GM12878 (cell line): ENCODE results near the gene RASL10A. TPM values are rescaled to one million over a fixed set of nuclear protein-coding genes. Genes with fewer than 3 reads are reported as not detected.

Source experiments
- ATAC-seq: fragments of 200-7000 bp; cut with Tn5 transposase; 3 replicates; pipeline ENCODE4 v1.9.1; 2020; ENCODE audit warnings: mild to moderate bottlenecking, moderate library complexity
- BruUV-seq: library from RNA; stranded (reverse); fragments of 400-500 nt; replicated peaks from 2 replicates; lab custom pipeline; 2021; lab: Mats Ljungman, UMichigan
- CTCF ChIA-PET: fragments of 300-600 bp; sonication (Branson Sonifier 250); formaldehyde crosslinking; extraction: SDS; loops from one replicate; lab custom pipeline; 2021; ENCODE audit warnings: inconsistent platforms; lab: Yijun Ruan, JAX
- POLR2A ChIA-PET: fragments of 350-600 bp; formaldehyde crosslinking; extraction: SDS; loops from one replicate; lab custom pipeline; 2021; ENCODE audit warnings: inconsistent platforms; lab: Charles Lee
- RAD21 ChIA-PET: fragments of 300-600 bp; sonication (Branson Sonifier 250); formaldehyde crosslinking; loops from one replicate; lab custom pipeline; 2023; ENCODE audit warnings: antibody characterized with exemption; ENCODE audit not compliant: unreplicated experiment; lab: Charles Lee
- SMC1A ChIA-PET: fragments of 300-600 bp; sonication (Branson Sonifier 250); formaldehyde crosslinking; loops from one replicate; lab custom pipeline; 2023; ENCODE audit not compliant: unreplicated experiment, uncharacterized antibody; lab: Charles Lee
- DNase-seq: peaks from one replicate; pipeline ENCODE4 v3.0.0-alpha.2; 2011; ENCODE audit warnings: low read depth, low spot score
- FAIRE-seq: peaks from 3 replicates; lab custom pipeline; 2011; peaks lifted over from hg19 to GRCh38; lab: Jason Lieb, UNC
- H2AFZ ChIP-seq: 2 replicates; pipeline ENCODE4 v1.6.0; 2011; ENCODE audit warnings: low read depth, low read length, control low read depth; ENCODE audit not compliant: control insufficient read depth
- H3K27ac ChIP-seq: 2 replicates; pipeline ENCODE4 v1.5.1; 2011; ENCODE audit warnings: control low read depth; ENCODE audit not compliant: control insufficient read depth, insufficient read depth
- H3K27me3 ChIP-seq, 2 experiments: replicated peaks in 1 of 2; 2 replicates each; pipeline versions ENCODE4 v1.6.0 to v1.6.1; 2011; ENCODE audit warnings: low read length in 1 of 2; ENCODE audit not compliant: control insufficient read depth in 2 of 2, insufficient read depth in 2 of 2
- H3K36me3 ChIP-seq, 2 experiments: 2 replicates each; pipeline ENCODE4 v1.5.1; 2011; ENCODE audit warnings: low read length in 1 of 2; ENCODE audit not compliant: control insufficient read depth in 2 of 2, insufficient read depth in 2 of 2
- H3K4me1 ChIP-seq: 2 replicates; pipeline ENCODE4 v1.6.1; 2011; ENCODE audit warnings: mild to moderate bottlenecking, low read length, moderate library complexity, mixed read lengths; ENCODE audit not compliant: control insufficient read depth, insufficient read depth
- H3K4me2 ChIP-seq: 2 replicates; pipeline ENCODE4 v1.6.0; 2011; ENCODE audit warnings: control low read depth; ENCODE audit not compliant: control insufficient read depth, insufficient read depth
- H3K4me3 ChIP-seq: fragments of 200-600 bp; sonication (generic); 2 replicates; pipeline ENCODE4 v1.5.1; 2016
- H3K79me2 ChIP-seq: 2 replicates; pipeline ENCODE4 v1.6.0; 2011; ENCODE audit warnings: low read length; ENCODE audit not compliant: control insufficient read depth, insufficient read depth
- H3K9ac ChIP-seq: 2 replicates; pipeline ENCODE4 v1.8.0; 2011; ENCODE audit warnings: low read length, control low read depth, mixed read lengths; ENCODE audit not compliant: control insufficient read depth, insufficient read depth
- H3K9me3 ChIP-seq: replicated peaks from 3 replicates; pipeline ENCODE4 v1.5.1; 2011; ENCODE audit warnings: mild to moderate bottlenecking, low read length; ENCODE audit not compliant: control insufficient read depth, insufficient read depth
- H4K20me1 ChIP-seq: 2 replicates; pipeline ENCODE4 v1.6.0; 2011; ENCODE audit not compliant: control insufficient read depth, insufficient read depth
- ASH2L ChIP-seq: fragments of 300-600, 200-600 bp; sonication (generic); IDR thresholded peaks from 2 replicates; pipeline ENCODE4 v1.6.1; 2017; ENCODE audit warnings: low read depth, mild to moderate bottlenecking, borderline replicate concordance
- BCL11A ChIP-seq: IDR thresholded peaks from 2 replicates; pipeline ENCODE4 v1.6.1; 2011; ENCODE audit warnings: low read depth, low read length
- CBFB ChIP-seq: IDR thresholded peaks from 2 replicates; pipeline ENCODE4 v1.6.1; 2016; ENCODE audit warnings: antibody characterized with exemption, low read depth
- CHD4 ChIP-seq: fragments of 200-600 bp; sonication (generic); IDR thresholded peaks from 2 replicates; pipeline ENCODE4 v1.6.1; 2016; ENCODE audit warnings: mild to moderate bottlenecking
- GATAD2B ChIP-seq: fragments of 450-650 bp; conservative IDR thresholded peaks from 2 replicates; pipeline ENCODE4 v1.6.1; 2017; ENCODE audit warnings: low read depth, mild to moderate bottlenecking, moderate library complexity
- NR2F1 ChIP-seq: fragments of 450-650 bp; conservative IDR thresholded peaks from 2 replicates; pipeline ENCODE4 v1.6.1; 2017; ENCODE audit warnings: mild to moderate bottlenecking
- PAX5 ChIP-seq: IDR thresholded peaks from 2 replicates; pipeline ENCODE4 v1.6.1; 2011; ENCODE audit warnings: low read depth, low read length, borderline replicate concordance
- PBX3 ChIP-seq: IDR thresholded peaks from 2 replicates; pipeline ENCODE4 v1.6.1; 2011; ENCODE audit warnings: mild to moderate bottlenecking, low read depth, low read length, moderate library complexity; ENCODE audit not compliant: insufficient replicate concordance
- RB1 ChIP-seq: fragments of 450-650 bp; formaldehyde crosslinking; IDR thresholded peaks from 2 replicates; pipeline ENCODE4 v1.6.1; 2017; ENCODE audit warnings: mild to moderate bottlenecking, borderline replicate concordance
- RBBP5 ChIP-seq: fragments of 200-600 bp; sonication (generic); conservative IDR thresholded peaks from 2 replicates; pipeline ENCODE4 v1.6.1; 2016
- TAF1 ChIP-seq: IDR thresholded peaks from 2 replicates; pipeline ENCODE4 v1.6.1; 2011; ENCODE audit warnings: mild to moderate bottlenecking, low read depth, low read length, borderline replicate concordance
- WRNIP1 ChIP-seq: IDR thresholded peaks from 2 replicates; pipeline ENCODE4 v1.6.1; 2011; ENCODE audit warnings: low read depth, low read length, improper control_type of control experiment, borderline replicate concordance
- ZBTB11 ChIP-seq: fragments of 450-650 bp; formaldehyde crosslinking; IDR thresholded peaks from 2 replicates; pipeline ENCODE4 v1.5.0; 2022; ENCODE audit warnings: mild to moderate bottlenecking, missing genetic modification characterization
- ZBTB33 ChIP-seq: fragments of 450-650 bp; IDR thresholded peaks from 2 replicates; pipeline ENCODE4 v1.6.1; 2017; ENCODE audit warnings: mild to moderate bottlenecking
- WGBS: methylation state at CpG from one replicate; pipeline ENCODE4 v1.1.6; 2016; ENCODE audit warnings: low lambda C conversion rate; ENCODE audit not compliant: insufficient replicate concordance, insufficient coverage; ENCODE audit errors: missing lambda C conversion rate; 5-methylcytosine and 5-hydroxymethylcytosine counted together
- in situ Hi-C: fragments of 300-500 bp; cut with MboI; formaldehyde crosslinking; loops from 9 replicates; pipeline ENCODE4 v1.14.3; 2018; ENCODE audit warnings: mixed read lengths
- intact Hi-C: fragments of 100-400 bp; cut with micrococcal nuclease; formaldehyde crosslinking; loops from one replicate; pipeline ENCODE4 v1.14.2; 2022; ENCODE audit not compliant: unreplicated experiment
- polyA plus RNA-seq, 11 experiments: library from polyadenylated mRNA; depleted of rRNA in 4 of 11; unstranded in 6 of 11; stranded (reverse) in 5 of 11; fragments of >200 nt; fragmentation: Nextera tagmentation in 4 of 11; fragmentation: Illumina TruSeq in 1 of 11; extraction: Ambion mirVana in 4 of 11; extraction: Trizol in 1 of 11; gene quantifications; 1 replicate in 1 of 11; 2 replicates in 10 of 11; pipeline versions ENCODE4 v1.2.1 to v1.2.3, GENCODE V29; 2011 to 2016; ENCODE audit warnings: inconsistent platforms in 2 of 11, missing spikeins in 2 of 11, low read depth in 1 of 11
- total RNA-seq, 4 experiments: library from RNA; depleted of rRNA in 3 of 4; stranded (reverse); fragments of >200 nt in 3 of 4; fragmentation: Illumina TruSeq in 1 of 4; extraction: Trizol in 1 of 4; gene quantifications; 2 replicates each; pipeline versions ENCODE4 v1.2.1 to v1.2.3, GENCODE V29; 2013 to 2021
- TF ChIP-seq, protein P1 (sequence below), 3 experiments: IDR thresholded peaks in 2 of 3; conservative IDR thresholded peaks in 1 of 3; 2 replicates each; pipeline ENCODE4 v1.5.1; 2011; ENCODE audit warnings: low read depth in 3 of 3, low read length in 3 of 3, mild to moderate bottlenecking in 3 of 3, control low read depth in 2 of 3, moderate library complexity in 2 of 3, inconsistent platforms in 1 of 3, mixed read lengths in 1 of 3; ENCODE audit not compliant: control insufficient read depth in 2 of 3, insufficient read depth in 1 of 3; ENCODE audit errors: extremely low read depth in 1 of 3

The RASL10A gene
- total and polyA plus RNA-seq, 10 of the 15 experiments (the other 5 are each of a cell fraction or from before 2014, with no cell fraction given) = 0.12 to 0.46 (median 0.21) TPM; not detected in 6

GRCh38 chr22:29316141-29316828 lies 788 bp upstream of the RASL10A start:
- ChIA-PET CTCF (no interaction called here), POLR2A (interaction anchor here (0.6 kb wide), 1 partner anchor 13 kb away, joined by 4 read pairs; no protein-coding TSS in a partner anchor), RAD21 (no interaction called here), SMC1A (no interaction called here)
- in situ Hi-C loops (no loop called here), intact Hi-C loops (no loop called here)
- H4K20me1 ChIP-seq = no peaks in the 10 kb centered on the region
- no peaks in the 10 kb centered on the region for H3K9me3 ChIP-seq
- no TSS peak for BruUV-seq
- H3K9ac ChIP-seq = no peak overlapping the region
- no peaks in the 10 kb centered on the region for H3K79me2 ChIP-seq
- H3K4me3 ChIP-seq = no peak overlapping the region
- TF ChIP-seq RB1 = no peak
- TF ChIP-seq, protein P1, sequence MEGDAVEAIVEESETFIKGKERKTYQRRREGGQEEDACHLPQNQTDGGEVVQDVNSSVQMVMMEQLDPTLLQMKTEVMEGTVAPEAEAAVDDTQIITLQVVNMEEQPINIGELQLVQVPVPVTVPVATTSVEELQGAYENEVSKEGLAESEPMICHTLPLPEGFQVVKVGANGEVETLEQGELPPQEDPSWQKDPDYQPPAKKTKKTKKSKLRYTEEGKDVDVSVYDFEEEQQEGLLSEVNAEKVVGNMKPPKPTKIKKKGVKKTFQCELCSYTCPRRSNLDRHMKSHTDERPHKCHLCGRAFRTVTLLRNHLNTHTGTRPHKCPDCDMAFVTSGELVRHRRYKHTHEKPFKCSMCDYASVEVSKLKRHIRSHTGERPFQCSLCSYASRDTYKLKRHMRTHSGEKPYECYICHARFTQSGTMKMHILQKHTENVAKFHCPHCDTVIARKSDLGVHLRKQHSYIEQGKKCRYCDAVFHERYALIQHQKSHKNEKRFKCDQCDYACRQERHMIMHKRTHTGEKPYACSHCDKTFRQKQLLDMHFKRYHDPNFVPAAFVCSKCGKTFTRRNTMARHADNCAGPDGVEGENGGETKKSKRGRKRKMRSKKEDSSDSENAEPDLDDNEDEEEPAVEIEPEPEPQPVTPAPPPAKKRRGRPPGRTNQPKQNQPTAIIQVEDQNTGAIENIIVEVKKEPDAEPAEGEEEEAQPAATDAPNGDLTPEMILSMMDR (IDR thresholded peaks at IDR 0.05 in 2 of 3, conservative IDR thresholded peaks at IDR 0.05 in 1 of 3; ENCODE audit: control insufficient read depth in 2 of 3, extremely low read depth in 1 of 3, insufficient read depth in 1 of 3, low read depth in 3 of 3, low read length in 3 of 3) = no peak
- no peak for TF ChIP-seq RBBP5
- no peak for TF ChIP-seq PAX5
- TF ChIP-seq TAF1 = no peak
- TF ChIP-seq ZBTB33 = no peak
- no peak for TF ChIP-seq CHD4
- no peak for TF ChIP-seq GATAD2B
- TF ChIP-seq NR2F1 = no peak
- TF ChIP-seq BCL11A = no peak
- no peak for TF ChIP-seq WRNIP1
- TF ChIP-seq ASH2L = no peak
- no peak for TF ChIP-seq ZBTB11 (CRISPR knock-in tag)
- TF ChIP-seq CBFB = no peak
- TF ChIP-seq PBX3 = no peak
- H3K4me1 ChIP-seq = no peaks in the 10 kb centered on the region
- no peaks in the 10 kb centered on the region for H3K36me3 ChIP-seq
- peaks cover 7 to 9% of the 10 kb centered on the region in 2 experiments; a peak in 3 of 4 replicates for H3K27me3 ChIP-seq
- no peak overlapping the region for H2AFZ ChIP-seq
- H3K4me2 ChIP-seq = no peak overlapping the region
- whole genome bisulfite sequencing = 45% methylated on average over 18 of the region's 18 CpGs
- FAIRE-seq = no peak
- no peak for ATAC-seq
- DNase-seq = no peak
- H3K27ac ChIP-seq = no peak overlapping the region
